LoVo (cell line): Measurements from ENCODE around the gene CDT1.

ENCODE experiments used
- DNase-seq: peaks from one replicate; pipeline ENCODE4 v3.0.0-alpha.2; 2016; ENCODE audit warnings: low spot score

The CDT1 gene

DNA sequence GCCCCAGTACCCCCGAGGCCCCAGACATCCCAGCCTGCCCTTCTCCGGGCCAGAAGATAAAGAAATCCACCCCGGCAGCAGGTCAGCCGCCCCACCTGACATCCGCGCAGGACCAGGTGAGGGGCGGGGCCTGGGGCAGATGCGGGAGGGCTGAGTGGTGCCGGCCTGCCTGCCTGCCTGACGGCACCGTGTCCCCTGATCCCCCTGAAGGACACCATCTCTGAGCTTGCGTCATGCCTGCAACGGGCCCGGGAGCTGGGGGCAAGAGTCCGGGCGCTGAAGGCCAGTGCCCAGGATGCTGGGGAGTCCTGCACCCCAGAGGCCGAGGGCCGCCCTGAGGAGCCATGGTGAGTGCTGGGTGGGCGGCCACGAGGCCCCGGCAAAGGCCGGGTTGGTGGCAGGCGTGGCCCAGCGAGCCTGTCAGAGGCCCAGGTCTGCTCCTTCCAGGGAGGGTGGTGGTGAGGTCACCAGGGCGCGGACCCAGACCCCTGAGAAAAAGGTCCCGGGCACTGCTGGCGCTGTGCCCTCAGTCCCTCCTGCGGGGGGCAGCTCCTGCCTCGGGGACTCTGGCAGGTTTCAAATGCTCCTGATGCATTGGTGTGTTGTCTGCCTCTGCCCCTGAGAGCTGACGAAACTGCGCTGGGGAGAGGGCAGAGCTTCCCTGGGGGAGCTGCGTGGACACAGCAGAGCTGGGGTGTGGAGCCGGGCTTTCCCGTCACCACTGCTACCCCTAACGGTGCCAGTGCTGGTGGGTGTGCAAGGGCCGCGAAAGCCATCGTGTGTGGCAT lies 1.2 kb downstream of the CDT1 start:
- DNase-seq = peak; percentile 33

DNA sequence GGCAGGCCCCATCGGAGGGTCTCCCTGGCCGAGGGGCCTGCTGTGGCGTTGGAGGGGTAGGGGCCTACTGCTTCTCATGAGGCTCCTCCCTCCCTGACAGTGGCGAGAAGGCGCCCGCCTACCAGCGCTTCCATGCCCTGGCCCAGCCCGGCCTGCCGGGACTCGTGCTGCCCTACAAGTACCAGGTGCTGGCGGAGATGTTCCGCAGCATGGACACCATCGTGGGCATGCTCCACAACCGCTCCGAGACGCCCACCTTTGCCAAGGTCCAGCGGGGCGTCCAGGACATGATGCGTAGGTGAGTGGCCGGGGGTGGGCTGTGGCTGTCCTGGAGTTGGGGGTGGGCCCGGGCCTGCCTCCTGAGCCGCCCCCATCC lies 1.7 kb downstream of the CDT1 start:
- DNase-seq = no peak

DNA sequence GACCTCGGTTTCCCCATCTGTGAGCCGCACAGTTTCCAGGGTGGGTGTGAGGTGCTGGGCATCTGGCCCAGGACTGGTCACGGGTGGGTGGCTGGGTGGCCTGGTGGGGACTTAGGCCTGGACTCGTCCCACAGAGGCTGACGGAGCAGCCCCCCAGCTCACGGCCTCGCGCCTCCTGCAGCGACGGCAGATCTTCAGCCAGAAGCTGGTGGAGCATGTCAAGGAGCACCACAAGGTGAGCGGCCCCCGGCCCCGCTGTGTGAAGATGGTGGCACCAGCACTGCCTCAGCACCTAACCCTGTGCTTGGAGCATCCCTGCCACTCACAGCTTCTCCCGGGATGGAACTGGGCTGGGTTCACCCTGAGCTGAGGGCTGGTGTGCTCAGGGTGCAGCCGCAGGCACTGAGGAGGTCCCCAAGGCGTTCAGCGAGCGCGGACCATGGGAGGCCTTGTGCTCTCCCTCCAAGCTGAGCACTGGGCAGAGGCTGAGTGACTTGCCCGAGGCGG lies 2.4 kb downstream of the CDT1 start:
- DNase-seq = no peak

DNA sequence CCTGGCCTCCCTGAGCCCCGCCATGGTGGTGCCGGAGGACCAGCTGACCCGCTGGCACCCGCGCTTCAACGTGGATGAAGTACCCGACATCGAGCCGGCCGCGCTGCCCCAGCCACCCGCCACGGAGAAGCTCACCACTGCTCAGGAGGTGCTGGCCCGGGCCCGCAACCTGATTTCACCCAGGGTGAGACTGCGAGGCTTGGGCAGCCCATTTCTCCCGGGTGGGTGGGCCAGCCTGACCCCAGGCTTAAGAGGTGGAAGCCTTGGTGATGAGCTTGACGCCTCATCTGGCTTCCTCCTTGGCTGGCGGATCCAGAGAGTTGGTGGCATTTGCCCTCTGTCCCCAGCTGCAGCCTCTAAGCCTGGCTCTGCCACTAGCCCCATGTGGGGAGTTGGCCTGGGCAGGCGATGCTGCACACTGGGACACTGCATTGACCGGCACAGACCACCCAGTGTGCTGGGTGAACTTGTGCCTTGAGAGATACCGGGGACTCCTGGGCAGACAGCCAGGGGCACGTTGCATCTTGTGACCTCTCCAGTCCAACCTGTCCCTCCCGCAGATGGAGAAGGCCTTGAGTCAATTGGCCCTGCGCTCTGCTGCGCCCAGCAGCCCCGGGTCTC lies 3.0 kb downstream of the CDT1 start:
- no peak for DNase-seq

DNA sequence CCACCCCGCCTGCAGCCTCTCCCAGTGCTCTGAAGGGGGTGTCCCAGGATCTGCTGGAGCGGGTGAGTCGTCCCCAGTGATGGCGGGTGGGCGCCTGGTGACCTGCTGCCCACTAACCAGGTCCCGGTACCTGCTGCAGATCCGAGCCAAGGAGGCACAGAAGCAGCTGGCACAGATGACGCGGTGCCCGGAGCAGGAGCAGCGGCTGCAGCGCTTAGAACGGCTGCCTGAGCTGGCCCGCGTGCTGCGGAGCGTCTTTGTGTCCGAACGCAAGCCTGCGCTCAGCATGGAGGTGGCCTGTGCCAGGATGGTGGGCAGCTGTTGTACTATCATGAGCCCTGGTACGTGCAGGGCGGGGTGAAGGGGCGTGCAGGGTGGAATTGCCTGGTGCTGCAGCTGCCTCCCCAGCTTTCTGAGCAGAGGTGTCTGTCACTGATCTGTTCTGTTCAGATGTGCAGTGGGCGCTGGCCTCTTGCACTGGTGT lies 3.6 kb downstream of the CDT1 start:
- DNase-seq = no peak

DNA sequence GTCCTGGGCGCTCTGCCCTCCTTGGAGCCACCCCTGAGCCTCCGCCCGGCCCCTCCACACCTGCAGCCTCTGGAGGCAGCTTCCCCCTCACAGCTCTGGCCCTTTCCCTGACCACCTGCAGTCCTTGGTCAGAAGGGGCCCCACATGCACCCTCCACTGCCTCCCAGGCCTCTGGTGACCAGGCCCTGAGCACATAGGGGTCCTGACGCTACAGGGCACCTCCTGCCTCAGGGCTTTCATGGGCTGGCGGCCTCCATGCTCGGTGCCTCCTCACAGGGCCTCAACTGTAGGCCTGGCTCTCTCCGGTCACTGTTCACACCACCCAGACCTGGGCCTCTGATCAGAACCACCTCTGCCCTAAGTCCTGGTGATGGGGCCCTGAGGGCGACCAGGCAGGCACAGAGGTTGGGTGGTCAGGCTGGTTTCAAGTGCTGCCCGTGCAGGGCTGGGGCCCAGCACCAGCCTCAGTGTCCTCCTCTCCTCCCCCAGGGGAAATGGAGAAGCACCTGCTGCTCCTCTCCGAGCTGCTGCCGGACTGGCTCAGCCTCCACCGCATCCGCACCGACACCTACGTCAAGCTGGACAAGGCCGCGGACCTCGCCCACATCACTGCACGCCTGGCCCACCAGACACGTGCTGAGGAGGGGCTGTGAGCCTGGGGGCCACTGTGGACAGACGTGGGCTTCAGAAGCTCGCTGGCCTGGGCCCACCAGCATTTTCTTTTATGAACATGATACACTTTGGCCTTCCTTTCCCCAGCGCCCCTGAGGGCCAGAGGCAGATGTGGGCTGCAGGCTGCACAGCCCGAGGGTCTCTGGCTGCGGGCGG lies 4.3 kb downstream of the CDT1 start:
- no peak for DNase-seq

DNA sequence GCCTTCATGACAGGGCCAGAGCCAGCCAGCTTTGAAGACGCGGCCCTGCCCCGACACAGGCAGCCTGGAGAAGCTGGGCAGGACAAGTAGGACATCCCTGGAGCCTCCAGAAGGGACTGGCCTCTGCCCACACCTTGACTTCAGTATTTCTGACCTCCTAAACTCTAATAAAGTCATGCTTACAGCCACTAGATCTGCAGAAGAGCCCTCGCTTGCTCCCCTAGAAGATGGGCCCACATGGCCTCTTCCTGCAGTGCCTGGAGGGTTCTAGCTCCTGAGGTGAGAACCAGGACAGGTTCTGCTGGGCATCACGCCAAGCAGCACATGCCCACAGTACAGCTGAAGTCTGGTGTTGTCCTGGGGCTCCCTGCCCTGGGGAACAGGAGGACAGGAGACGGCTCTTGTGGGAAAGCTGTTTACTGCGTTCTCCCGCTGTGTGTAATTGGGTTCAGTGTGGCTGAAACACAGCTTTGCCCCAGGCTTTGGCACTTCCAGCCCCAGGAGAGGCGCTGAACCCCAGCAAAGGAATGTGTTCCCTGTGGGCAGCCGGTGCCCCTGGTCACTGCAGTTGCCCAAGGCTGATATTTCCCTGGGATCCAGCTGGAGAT lies 5.6 kb downstream of the CDT1 start:
- DNase-seq = no peak

DNA sequence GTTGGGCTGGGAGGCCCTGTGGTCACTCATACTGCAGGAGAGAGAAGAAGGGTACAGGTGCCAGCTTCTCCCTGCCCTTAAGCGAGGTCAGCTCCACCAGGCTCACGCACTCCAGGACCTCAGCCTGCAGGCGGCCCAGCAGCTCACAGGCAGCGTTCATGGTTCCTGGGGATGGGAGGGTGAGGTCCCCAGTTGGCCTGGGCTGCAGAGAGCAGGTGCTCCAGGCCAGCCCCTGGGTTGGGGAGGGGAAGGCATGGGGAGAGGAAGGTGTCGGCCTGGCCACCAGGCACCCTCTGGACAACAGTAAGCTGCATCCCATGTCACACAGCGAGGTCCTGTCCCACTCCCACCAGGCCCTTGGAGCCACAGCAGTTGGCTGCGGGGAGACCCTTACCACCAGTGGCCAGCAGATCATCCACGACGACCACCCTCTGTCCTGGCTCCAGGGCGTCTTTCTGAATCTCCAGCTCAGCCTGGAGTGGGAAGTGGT lies 6.1 kb downstream of the CDT1 start:
- DNase-seq = no peak

DNA sequence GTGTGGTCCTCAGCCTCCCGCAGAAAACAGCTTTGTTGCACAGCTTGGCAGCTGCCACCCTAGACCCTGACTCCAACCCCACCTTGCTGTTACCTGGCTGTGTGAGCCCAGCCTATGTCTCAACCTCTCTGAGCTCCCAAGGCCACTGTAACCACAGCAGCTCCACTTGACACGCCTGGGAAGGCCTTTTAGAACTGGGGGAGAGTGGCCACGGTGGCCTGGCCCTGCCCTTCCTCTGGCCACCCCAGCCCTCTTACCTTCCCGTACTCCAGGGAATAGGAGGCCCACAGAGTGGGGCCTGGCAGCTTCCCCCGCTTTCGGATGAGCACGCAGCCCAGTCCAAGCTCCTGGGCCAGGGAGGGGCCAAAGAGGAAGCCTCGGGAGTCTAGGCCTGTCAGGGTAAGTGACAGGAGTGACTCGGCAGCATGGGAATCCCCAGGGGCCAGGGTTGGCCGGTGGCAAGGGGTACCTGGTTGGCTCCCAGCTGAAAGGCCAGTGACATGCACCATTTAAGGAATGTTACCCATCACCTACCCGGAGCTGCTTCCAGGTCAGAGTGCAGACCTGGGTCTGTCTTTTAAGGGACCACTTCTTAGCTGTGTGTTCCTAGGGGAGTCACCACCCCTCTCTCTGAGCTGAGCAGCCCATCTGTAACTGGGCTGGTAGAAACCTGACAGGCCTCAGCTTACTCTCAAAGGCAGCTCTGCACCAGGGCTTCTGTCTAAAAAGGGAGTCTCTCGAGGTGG lies 6.8 kb downstream of the CDT1 start:
- no peak for DNase-seq

DNA sequence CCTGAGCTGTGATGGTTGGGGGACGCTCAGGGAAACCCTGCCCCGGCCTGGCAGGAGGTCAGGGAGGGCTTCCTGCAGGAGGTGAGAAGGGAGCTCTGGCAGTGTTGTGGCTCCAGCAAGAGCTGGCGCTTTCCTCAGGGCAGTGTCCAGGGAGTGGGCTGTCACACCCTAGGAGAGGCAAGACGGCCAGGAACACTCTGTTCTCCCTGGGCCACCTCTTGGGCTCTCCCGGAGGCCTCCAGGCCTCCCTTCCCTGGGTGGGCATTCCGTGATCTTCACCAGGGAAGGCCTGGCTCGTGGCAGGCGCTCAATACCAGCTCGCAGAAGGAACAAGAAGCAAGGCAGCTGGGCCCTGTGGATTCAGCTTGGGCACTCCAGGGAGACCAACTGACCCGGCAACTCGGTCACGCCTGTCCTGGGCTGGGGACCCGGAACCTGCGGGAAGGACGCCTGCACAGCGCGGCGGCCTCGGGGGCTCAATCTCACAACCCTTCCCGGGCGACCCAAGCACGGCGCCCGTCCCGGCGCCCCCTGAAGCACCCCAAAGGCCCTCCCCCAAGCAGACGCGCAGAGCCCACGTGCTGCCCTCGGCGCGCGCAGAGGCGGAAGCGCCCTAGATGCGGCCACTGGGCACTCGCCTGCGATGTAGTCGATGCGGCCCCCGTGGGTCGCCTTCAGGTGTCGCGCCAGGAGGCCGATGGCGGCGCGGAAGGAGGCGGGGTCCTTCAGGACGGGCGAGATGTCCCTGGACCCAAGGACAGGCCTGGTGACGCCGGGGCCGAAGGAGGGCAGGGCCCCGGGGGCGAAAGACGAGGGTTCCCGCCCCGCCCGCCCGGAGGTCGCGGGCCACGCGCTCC lies 7.6 kb downstream of the CDT1 start:
- peak; percentile 68 for DNase-seq

DNA sequence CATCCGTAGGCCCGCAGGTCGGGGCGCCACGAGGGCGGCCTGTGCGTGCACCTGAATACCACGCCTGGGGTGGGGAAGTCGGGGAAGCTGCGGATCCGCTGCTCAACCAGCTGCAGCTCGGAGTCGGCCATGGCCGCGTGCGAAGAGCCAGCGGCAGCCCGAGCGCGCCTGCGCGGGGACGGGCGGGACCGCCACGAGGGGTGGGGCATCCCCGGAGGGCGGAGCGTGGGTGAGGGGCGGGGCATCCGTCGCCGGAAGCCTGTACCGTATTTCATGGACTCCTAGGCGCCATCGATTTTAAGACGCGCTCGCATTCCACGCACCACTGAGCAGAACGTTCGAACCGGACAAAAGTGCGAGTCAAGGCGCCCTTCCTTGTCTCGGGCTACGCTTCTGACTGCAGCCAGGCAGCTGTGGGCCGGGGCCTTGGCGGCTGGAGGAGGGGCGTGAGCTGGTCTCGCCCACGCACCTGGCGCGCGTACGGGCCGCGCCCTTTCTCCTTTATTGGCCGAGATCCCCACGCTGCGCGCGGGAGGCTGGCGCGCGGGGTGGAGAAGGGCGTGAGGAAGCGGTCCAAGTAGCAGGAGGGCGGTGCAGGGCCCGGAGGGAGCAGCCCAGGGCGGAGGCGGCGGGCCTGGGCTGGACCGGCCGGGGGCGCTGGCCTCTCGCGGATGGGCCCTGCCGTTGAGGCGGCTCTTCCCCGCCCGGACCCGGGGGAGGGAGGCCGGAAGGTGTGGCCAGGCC lies 8.4 kb downstream of the CDT1 start, which contains the start of gene APRT:
APRT (minus strand) TSS at position 160 of the 744 bp plus-strand sequence; CDS start at position 131, 29 bp downstream.
- peak; percentile 96 for DNase-seq

DNA sequence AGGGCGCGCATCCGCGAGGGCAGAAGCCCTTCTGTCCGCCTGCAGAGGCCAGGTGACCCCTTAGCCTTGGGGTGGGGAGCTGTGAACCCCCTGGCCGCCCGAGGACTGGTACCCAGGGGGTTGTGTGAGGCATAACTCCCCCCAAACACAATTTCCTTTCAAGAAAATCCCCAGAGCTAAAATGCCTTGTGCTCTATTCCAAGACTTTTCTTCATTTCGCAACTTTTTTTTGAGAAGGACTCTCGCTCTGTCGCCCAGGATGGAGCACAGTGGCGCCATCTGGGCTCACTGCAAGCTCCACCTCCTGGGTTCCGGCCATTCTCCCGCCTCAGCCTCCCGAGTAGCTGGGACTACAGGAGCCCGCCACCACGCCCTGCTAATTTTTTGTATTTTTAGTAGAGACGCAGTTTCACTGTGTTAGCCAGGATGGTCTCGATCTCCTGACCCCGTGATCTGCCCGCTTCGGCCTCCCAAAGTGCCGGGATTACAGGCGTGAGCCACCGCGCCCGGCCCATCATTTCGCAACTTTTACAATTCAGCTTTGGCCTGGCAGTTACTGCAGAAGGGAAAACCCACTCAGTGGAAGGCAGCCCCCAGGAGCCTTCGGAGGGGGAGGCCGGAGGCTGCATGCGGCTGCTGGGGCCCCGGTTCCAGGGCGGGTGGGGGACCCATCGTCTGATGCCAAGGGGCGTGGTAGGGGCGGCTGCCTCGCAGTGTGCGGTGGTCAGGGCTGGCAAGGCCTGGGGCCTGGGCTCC lies 9.1 kb downstream of the CDT1 start:
- DNase-seq = peak; percentile 32

DNA sequence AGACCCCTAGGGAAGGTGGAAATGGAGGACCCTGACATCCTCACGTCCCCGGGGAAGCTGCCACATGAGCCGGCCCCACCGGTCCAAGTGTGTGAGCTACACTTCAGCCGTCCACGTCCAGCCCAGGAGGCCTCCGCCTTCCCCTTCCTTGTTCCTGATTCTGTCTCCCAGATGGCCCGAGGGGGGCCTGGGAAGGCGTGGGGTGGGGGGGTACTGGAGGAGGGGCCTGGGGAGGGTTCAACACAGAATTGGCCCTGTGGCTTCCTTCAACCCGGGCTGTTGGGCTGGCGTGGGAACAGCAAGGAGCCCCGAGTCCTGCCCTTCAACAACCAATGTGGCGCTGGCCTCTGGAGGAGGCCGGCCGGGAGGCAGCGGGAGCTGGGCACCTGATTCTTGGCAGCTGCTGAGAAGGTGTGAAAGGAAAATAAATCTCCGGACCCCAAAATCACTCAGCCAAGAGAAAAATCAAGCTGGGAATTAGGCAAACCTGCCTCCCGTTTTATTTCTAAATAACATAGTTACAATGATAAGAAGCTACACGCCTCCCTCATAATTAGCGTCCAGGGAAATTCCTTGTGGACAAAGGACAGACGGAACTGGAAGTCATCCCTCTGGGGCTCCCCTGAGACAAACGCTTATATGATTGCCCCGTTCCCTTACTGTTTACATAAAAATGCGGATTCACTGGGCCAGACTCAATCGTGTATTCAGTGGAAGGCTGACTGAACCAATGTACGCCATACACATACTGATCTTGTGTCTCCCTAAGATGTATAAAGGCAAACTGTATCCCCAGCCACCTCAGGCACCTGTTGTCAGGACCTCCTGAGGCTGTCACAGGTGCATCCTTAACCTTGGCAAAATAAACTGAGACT lies 9.9 kb downstream of the CDT1 start:
- DNase-seq = no peak

DNA sequence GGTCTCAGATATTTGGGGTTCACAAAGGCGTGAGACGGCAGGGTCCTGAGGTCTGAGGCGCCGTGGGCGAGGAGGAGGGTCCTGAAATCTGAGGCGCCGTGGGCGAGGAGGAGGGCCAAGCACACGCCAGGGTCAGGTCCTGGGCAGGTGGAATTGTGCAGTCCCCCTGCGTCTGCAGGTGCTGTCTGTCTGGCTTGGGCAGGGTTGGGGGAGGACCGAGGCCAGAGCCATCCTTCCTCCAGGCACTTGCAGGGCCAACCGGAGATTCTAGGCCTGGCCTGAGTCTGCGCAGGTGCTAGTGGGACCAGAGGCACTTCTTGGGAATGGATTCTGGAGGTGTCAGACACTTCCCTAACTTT lies 10.5 kb downstream of the CDT1 start:
- no peak for DNase-seq

DNA sequence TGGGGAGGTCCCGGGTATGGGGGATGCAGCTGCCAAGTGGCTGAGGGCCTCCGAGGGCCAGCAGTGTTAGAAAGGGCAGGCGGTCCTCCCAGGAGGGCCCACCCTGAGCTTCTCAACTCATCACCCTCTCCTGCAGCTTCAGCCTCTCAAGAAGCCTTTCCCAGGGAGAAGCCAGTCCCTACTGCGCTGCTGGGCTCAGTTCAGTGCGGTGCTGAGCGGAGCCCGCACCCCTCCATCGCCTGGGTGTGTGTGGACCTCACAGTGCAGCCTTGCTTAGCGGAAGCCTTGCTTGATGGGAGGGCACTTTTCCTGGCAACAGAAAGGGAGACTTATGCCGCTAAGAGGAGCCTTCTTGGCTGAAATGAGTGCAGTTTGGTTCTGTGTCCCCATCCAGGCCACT lies 11.6 kb downstream of the CDT1 start:
- DNase-seq = no peak

DNA sequence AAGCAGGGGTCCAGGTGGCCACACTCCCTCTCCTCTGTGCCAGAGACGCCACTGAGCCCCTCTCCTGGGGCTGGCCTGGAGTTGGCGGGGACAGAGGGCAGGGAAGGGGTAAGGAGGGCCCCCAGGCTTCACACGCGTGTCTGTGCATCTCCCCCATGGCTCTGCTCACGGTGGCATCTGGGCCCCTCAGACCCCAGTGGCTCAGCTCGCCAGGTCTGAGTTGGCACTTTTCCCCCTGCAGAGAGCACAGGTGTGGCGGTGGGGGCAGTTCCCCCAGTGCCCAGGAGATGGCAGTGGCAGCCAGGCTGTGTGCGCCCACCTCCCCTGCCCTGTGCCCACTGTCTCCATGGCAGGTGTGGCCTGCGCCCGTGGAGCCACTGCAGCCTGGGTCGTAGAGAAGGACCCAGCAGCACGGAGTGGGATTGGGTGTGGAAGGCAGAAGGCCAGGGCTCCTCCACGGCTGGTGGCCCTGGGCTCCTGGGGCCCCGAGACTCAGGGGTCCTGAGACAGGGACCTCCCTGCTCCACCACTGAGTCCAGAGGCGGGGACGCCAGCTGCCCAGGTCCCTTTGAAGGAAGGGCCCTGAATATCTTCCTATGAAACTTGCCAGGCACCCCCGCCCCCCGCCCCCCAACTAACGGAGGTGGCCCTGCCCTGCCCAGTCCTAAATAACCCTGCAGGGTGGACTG lies 12.5 kb downstream of the CDT1 start:
- peak; percentile 30 for DNase-seq
